Measurements from ENCODE around the gene AGER.

DNA sequence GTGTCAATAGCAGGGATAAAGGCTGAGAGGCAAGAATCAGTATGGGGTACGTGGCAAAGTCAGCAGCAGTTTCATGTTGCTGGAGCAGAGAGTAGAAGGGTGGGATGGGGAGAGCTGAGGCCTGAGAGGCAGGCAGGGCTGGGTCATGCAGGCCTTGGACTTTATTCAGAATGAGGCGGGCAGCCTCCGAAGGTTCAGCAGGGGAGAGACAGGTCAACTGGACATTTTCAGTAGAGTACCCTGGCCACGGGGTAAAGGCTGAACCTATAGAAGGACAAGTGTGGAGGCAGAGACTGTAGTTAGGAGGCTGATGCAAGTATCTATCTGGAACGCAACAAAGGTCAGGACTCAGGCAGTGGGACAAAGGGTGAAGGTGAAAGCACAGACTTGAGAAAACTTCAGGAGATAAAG is 26.1 kb upstream of the AGER start:
- TF ChIP-seq EZH2 (IDR thresholded peaks at IDR 0.05; ENCODE audit: insufficient read depth, low read length): no peak
- TF ChIP-seq, protein P1, sequence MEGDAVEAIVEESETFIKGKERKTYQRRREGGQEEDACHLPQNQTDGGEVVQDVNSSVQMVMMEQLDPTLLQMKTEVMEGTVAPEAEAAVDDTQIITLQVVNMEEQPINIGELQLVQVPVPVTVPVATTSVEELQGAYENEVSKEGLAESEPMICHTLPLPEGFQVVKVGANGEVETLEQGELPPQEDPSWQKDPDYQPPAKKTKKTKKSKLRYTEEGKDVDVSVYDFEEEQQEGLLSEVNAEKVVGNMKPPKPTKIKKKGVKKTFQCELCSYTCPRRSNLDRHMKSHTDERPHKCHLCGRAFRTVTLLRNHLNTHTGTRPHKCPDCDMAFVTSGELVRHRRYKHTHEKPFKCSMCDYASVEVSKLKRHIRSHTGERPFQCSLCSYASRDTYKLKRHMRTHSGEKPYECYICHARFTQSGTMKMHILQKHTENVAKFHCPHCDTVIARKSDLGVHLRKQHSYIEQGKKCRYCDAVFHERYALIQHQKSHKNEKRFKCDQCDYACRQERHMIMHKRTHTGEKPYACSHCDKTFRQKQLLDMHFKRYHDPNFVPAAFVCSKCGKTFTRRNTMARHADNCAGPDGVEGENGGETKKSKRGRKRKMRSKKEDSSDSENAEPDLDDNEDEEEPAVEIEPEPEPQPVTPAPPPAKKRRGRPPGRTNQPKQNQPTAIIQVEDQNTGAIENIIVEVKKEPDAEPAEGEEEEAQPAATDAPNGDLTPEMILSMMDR (IDR thresholded peaks at IDR 0.05; ENCODE audit: insufficient read depth, low read depth, low read length): no peak

All from astrocyte (in vitro differentiated cells and primary cell).